Measurements from ENCODE around the gene SEC31A. TPM values are rescaled to one million over a fixed set of nuclear protein-coding genes. Genes with fewer than 3 reads are reported as not detected.

SEC31A gene
- total and polyA plus RNA-seq, 2 donors (not counting 1 experiment from before 2014, with no cell fraction given): 52.7 to 134 TPM

- TF ChIP-seq EZH2 (IDR thresholded peaks at IDR 0.05; ENCODE audit: borderline replicate concordance, insufficient read depth, low read depth, low read length, poor library complexity, severe bottlenecking): no peak
- TF ChIP-seq, protein P1, sequence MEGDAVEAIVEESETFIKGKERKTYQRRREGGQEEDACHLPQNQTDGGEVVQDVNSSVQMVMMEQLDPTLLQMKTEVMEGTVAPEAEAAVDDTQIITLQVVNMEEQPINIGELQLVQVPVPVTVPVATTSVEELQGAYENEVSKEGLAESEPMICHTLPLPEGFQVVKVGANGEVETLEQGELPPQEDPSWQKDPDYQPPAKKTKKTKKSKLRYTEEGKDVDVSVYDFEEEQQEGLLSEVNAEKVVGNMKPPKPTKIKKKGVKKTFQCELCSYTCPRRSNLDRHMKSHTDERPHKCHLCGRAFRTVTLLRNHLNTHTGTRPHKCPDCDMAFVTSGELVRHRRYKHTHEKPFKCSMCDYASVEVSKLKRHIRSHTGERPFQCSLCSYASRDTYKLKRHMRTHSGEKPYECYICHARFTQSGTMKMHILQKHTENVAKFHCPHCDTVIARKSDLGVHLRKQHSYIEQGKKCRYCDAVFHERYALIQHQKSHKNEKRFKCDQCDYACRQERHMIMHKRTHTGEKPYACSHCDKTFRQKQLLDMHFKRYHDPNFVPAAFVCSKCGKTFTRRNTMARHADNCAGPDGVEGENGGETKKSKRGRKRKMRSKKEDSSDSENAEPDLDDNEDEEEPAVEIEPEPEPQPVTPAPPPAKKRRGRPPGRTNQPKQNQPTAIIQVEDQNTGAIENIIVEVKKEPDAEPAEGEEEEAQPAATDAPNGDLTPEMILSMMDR (IDR thresholded peaks at IDR 0.05): no peak
- no peak overlapping the region for H3K9ac ChIP-seq (ENCODE audit: low read length)
- POLR2A ChIA-PET: no interaction called here
These were observed 120.3 kb downstream of the SEC31A start for GRCh38 chr4:82770607-82771006.

More at GRCh38 chr4:82770607-82771006, 120.3 kb downstream of the SEC31A start:
- Histone ChIP-seq H3K4me1 (ENCODE audit: control insufficient read depth in 2 of 2, insufficient read depth in 2 of 2, low read length in 2 of 2) (no peaks in the 10 kb centered on the region), H3K4me2 (replicated peaks; ENCODE audit: low read depth, low read length, poor library complexity, severe bottlenecking) (no peak overlapping the region), H3K79me2 (ENCODE audit: control insufficient read depth, insufficient read depth, low read length) (no peaks in the 10 kb centered on the region), H4K20me1 (ENCODE audit: control insufficient read depth, insufficient read depth, low read length, poor library complexity, severe bottlenecking) (no peaks in the 10 kb centered on the region), H3K36me3 (replicated peaks in 1 of 2; ENCODE audit: control extremely low read depth in 1 of 2, control insufficient read depth in 1 of 2, extremely low read depth in 1 of 2, insufficient read depth in 2 of 2, low read length in 1 of 2) (no peaks in the 10 kb centered on the region), H2AFZ (ENCODE audit: insufficient read depth, low read depth, low read length, poor library complexity, severe bottlenecking) (no peak overlapping the region), H3K27ac (ENCODE audit: low read length in 2 of 2) (no peak overlapping the region), H3K27me3 (replicated peaks in 1 of 4; ENCODE audit: control extremely low read depth in 1 of 4, control insufficient read depth in 3 of 4, insufficient read depth in 4 of 4, low read length in 3 of 4) (peaks cover 0 to 6% (median 0%) of the 10 kb centered on the region in 4 experiments), H3K9me3 (ENCODE audit: control extremely low read depth in 1 of 3, control insufficient read depth in 2 of 3, insufficient read depth in 1 of 3, low read length in 2 of 3) (peaks cover 0 to 3% (median 2%) of the 10 kb centered on the region in 3 donors), H3K4me3 (ENCODE audit: control extremely low read depth in 1 of 5, extremely low read depth in 1 of 5, insufficient read depth in 1 of 5, low read depth in 2 of 5, low read length in 4 of 5) (no peak overlapping the region)
- Mint-ChIP-seq H3K9me3 (ENCODE audit: insufficient read depth) (peaks cover 3% of the 10 kb centered on the region), H3K4me1 (no peaks in the 10 kb centered on the region), H3K27ac (no peak overlapping the region), H3K27me3 (peaks cover 12% of the 10 kb centered on the region), H3K4me3 (no peak overlapping the region)
- ATAC-seq (ENCODE audit: low read depth) (no peak), DNase-seq (no peak)
- CTCF ChIA-PET: no interaction called here
- intact Hi-C loops (cut with micrococcal nuclease): no loop called here
- 90% methylated on average over 2 of the region's 3 CpGs for WGBS (ENCODE audit: insufficient coverage)

Other genes starting within 250 kb of the SEC31A start
- gene SCD5, start 92.4 kb downstream of the SEC31A start, total RNA-seq: not detected in 2 replicates
- gene SCD5, start 92.4 kb downstream of the SEC31A start, polyA plus RNA-seq: 0.03 TPM in 1 of 2 replicates, not detected in the other
- gene THAP9, start 9.6 kb upstream of the SEC31A start, total RNA-seq: 6.8 and 7.8 TPM in 2 replicates
- 2.0 and 4.1 TPM in 2 replicates for gene THAP9, start 9.6 kb upstream of the SEC31A start, polyA plus RNA-seq
- gene LIN54, start 119.7 kb upstream of the SEC31A start, total RNA-seq: 17.2 and 19.2 TPM in 2 replicates
- gene LIN54, start 119.7 kb upstream of the SEC31A start, polyA plus RNA-seq: 3.5 and 3.8 TPM in 2 replicates
- gene COPS4, start 144.0 kb upstream of the SEC31A start, total RNA-seq: 24.5 and 32.8 TPM in 2 replicates
- gene COPS4, start 144.0 kb upstream of the SEC31A start, polyA plus RNA-seq: 8.4 and 12.0 TPM in 2 replicates
- 125 and 133 TPM in 2 replicates for gene PLAC8, start 223.6 kb upstream of the SEC31A start, total RNA-seq
- gene PLAC8, start 223.6 kb upstream of the SEC31A start, polyA plus RNA-seq: 386 and 499 TPM in 2 replicates

Measured in B cell (primary cell).